HG03469 (cell line): ENCODE measurements around the gene INPP1.
"Not testable (repeated sequence)": the region's sequence is repeated elsewhere in the genome, so short reads cannot be mapped to it uniquely, and the experiment has no call there.

Experiments used
- ATAC-seq: cut with Tn5 transposase; IDR thresholded peaks from one replicate; pipeline ENCODE4 v1.9.1; 2021; ENCODE audit warnings: mild to moderate bottlenecking, moderate library complexity, moderate number of reproducible peaks; ENCODE audit not compliant: unreplicated experiment

The INPP1 gene, protein sequence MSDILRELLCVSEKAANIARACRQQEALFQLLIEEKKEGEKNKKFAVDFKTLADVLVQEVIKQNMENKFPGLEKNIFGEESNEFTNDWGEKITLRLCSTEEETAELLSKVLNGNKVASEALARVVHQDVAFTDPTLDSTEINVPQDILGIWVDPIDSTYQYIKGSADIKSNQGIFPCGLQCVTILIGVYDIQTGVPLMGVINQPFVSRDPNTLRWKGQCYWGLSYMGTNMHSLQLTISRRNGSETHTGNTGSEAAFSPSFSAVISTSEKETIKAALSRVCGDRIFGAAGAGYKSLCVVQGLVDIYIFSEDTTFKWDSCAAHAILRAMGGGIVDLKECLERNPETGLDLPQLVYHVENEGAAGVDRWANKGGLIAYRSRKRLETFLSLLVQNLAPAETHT

GRCh38 chr2:190343536-190344275, at the start of gene INPP1:
Gene INPP1, plus strand, starts transcription at chr2:190343589. Its CDS starts 16,514 bp downstream, at chr2:190360103.
- ATAC-seq, result peak; percentile 29

- ATAC-seq, result not testable (repeated sequence)
These were observed 45.5 kb upstream of the INPP1 start for GRCh38 chr2:190297880-190298279.

DNA sequence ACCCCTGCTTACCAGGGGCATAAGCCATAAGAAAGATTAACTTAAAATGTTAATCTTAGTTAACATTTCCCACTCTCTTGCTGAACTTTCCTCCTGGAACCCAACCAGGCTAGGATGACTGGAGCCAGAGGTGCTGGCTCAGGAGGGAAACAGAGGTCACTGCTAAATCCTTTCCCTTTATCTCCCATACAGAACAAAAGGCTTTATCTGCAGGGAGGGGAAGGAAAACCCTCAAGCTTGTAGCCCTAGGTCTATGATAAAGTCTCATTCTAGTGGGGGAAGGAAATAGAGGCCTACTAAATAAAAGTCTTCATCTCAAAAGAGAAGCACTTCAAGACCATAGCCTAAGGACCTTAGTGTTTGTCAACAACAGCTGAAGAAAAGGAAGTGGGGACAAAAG, 42.4 kb upstream of the INPP1 start:
- ATAC-seq, result no peak

GRCh38 chr2:190302052-190302451, 41.3 kb upstream of the INPP1 start:
- ATAC-seq, result no peak

DNA sequence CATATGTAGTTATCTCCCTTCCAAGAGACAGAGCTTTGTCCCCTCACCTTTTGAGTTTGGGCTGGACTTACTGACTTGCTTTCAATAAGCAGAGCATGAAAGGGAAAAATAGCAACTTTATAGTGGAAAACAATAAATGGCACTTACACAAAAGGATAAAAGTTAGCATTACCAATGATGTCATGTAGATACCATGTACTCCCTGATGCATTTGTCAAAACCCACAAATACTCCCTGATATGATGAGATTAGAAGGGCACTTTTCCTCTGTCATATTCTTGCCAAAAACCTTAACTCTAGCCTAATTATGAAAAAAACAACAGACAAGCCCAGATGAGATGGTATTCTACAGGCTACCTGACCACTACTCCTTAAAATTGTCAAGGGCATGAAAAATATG, 39.7 kb upstream of the INPP1 start:
- ATAC-seq, result no peak

- no peak for ATAC-seq
These were observed 39.0 kb upstream of the INPP1 start for GRCh38 chr2:190304404-190304803.

DNA sequence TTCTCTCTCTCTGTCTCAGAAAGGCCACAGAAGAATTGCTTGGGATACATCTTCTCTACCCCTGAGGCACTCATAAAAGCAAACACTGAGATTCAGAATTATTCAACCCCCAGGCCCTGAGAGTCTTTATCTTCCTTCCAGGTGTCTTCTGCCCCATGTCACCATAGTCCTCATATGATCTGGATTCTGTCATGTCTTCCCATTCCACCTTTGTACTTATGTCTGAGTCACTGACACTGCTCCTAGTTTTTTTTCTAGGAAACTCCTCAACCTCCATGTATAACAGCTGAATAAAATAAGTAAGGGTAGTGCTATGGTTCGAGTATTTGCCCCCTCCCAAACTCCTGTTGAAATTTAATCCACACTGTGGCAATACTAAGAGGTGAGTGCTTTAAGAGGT, 35.4 kb upstream of the INPP1 start:
- ATAC-seq, result no peak

GRCh38 chr2:190311893-190312634, 31.3 kb upstream of the INPP1 start:
- ATAC-seq, result no peak

DNA sequence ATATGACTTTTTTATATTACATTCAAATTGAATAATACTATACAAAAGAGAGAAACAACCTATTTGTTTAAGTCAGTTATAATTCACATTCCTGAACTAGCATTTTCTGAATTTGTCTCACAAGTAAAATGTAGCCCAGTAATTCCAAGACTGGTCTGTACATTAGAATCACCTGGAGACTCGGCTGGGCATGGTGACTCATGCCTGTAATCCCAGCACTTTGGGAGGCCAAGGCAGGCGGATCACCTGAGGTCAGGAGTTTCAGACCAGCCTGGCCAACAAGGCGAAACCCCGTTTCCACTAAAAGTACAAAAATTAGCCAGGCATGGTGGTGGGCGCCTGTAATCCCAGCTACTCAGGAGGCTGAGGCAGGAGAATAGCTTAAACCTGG, 30.8 kb upstream of the INPP1 start:
- not testable (repeated sequence) for ATAC-seq

DNA sequence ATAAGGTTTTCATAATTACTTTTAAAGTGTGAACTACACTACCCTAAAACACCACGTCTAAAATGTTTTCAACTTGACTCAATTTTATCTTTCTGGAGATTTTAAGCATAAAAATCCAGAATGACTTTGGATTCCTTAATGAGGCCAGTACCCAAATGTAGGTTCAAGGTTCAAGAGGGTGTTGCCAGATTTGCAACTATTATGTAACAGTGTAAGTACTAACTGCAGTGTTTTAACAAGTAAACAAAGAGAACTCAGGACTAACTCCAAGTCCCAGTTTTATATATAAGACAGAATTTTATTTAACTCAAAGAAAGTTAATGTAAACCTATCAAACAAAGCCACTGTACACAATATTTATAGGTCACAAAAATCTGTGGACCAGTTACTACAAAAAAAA, 29.5 kb upstream of the INPP1 start:
- ATAC-seq, result no peak

GRCh38 chr2:190315273-190315672, 28.1 kb upstream of the INPP1 start:
- no peak for ATAC-seq

DNA sequence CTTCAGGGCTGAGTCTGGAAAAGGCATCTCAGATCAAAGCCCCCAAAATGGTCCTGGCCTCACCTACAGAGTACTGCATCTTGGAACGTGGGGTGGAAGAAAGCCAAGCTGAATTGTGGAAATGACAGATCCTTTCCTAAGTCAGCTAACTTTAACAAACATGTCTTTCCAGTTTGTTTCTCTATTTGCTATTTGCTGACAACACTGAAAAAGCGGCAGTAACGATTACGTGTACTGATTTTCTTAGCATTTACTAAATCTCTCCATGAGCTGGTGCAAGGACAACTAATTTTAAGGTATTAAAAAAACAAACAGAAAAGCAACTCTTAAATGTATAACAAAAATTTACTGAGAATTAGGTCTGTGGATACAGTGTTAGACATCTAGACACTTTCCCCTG, 24.9 kb upstream of the INPP1 start:
- no peak for ATAC-seq

DNA sequence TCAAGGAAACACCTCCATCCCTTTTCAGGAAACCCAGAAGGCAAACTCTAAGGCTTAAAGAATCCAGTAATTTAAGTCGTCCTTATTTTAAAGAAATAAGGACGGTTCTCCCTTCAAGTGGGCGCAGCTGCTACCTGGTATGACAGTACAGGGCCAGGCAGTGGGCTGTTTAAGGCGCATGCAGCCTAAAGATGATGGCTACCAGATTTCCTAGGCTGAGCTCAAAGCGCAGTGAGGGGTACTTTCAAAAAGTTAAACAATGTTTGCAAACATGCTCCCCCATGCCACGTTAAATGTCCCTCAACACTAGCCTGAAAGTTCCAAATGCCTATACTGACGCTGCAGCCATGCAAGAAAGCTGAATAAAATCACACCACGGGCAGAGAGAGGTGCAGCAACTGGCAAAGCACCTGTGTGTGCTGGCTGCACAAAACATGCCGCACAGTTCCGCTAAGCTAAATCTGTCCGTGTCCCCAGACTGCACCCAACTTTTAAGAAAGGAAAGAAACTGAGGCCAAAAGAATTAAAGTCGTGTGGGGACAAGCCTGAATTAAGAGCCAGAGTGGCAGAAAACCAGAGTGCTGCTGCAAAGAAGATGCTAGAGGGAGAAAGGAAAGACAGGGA, 24.3 kb upstream of the INPP1 start:
- no peak for ATAC-seq

GRCh38 chr2:190319555-190320498, 23.6 kb upstream of the INPP1 start, which contains the start of gene HIBCH:
Gene HIBCH, minus strand, starts transcription at chr2:190319826. Its CDS starts 76 bp downstream, at chr2:190319750.
- ATAC-seq, result peak; percentile 88

DNA sequence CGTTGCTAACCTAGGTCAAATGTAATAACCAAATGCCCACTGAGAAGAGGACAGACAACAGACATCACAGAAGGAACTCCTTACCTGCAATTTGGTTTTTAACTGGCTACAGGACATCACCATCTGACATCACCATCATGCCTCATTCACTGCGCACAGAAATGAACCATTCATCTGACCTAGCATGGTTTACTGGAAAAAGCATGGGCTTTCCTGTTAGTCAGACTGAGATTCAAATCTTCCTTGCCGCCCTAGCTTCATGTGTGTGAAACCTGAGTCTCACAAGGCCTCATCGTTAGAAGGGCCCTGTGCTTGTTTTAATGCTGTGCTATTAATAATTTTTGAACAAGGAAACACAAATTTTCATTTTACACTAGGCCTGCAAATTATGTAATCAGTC, 22.7 kb upstream of the INPP1 start:
- no peak for ATAC-seq

DNA sequence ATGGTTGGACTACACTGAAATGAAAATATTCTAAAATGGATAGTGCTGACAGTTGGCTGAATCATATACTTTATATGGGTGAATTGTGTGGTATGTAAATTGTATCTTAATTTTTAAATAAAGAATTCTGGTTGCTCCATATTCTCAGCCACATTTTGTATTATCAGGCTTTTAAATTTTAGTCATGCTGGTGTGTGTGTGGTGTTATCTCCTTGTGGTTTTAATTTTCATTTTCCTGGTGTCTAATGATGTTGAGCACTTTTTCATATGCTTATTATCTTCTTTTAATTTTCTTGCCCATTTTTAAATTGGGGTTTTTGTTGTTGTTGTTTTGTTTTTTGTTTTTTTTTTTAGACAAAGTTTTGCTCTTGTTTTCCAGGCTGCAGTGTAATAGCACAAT, 20.0 kb upstream of the INPP1 start:
- no peak for ATAC-seq

GRCh38 chr2:190325588-190325987, 17.8 kb upstream of the INPP1 start:
- ATAC-seq, result no peak

DNA sequence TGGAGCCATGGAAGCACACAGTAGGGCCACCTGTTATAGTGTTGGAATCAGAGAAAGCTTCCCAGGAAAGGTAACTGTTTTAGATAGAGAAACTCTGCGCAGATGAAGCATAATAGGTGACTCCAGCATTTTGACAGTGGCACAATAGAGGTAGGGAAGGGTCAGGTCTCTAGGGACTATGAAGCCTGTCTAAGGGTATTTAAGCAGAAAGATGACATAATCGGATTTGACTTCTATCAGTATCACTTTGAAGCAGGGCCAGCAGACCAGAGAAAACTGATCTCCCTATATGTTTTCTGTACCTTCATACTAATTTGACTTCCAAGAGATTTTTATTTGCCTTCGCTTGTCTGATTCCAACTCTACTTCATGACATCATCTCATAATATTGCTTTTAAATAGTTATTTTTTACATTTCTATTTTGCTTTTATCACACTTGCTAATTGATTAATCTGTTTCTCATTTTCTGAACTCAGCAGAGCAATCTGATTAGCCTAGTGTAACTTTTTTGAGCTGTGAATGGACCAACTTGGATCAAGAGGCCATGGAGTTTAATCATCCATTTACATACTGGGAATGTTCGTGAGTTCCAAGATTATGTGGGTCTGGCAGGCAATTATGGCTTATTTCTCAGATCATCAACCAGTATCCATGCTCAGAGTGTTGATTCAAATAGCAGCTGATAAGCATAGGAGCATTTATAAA, 15.4 kb upstream of the INPP1 start:
- no peak for ATAC-seq

- no peak for ATAC-seq
These were observed 14.7 kb upstream of the INPP1 start for GRCh38 chr2:190328573-190329147.
